SJSA1 (cell line): Measurements from ENCODE around the gene ABL1. TPM values are rescaled to one million over a fixed set of nuclear protein-coding genes. Genes with fewer than 3 reads are reported as not detected.

Source experiments
- DNase-seq, 2 experiments: peaks; one replicate each; pipeline ENCODE4 v3.0.0-alpha.2; 2015 to 2020; ENCODE audit warnings: low spot score in 2 of 2, low read depth in 1 of 2
- H3K27ac ChIP-seq: fragments of 250-450 bp; sonication (Bioruptor Pico); 2 replicates; pipeline ENCODE4 v1.5.1; 2020; ENCODE audit warnings: mild to moderate bottlenecking, moderate library complexity
- H3K27me3 ChIP-seq: fragments of 250-450 bp; sonication (Bioruptor Pico); replicated peaks from 2 replicates; pipeline ENCODE4 v1.5.1; 2020; ENCODE audit warnings: mild to moderate bottlenecking, moderate library complexity
- H3K36me3 ChIP-seq: fragments of 250-450 bp; sonication (Bioruptor Pico); 2 replicates; pipeline ENCODE4 v1.5.1; 2020; ENCODE audit warnings: mild to moderate bottlenecking
- H3K4me1 ChIP-seq: fragments of 250-450 bp; sonication (Bioruptor Pico); replicated peaks from 2 replicates; pipeline ENCODE4 v1.6.1; 2021; ENCODE audit warnings: mild to moderate bottlenecking
- H3K4me3 ChIP-seq: fragments of 250-450 bp; sonication (Bioruptor Pico); 2 replicates; pipeline ENCODE4 v1.5.1; 2020; ENCODE audit warnings: mild to moderate bottlenecking
- H3K9me3 ChIP-seq: fragments of 250-450 bp; sonication (Bioruptor Pico); replicated peaks from 2 replicates; pipeline ENCODE4 v1.5.1; 2020; ENCODE audit warnings: mild to moderate bottlenecking
- total RNA-seq: library from RNA; depleted of rRNA; stranded (reverse); fragments of >200 nt; shearing (Covaris generic); gene quantifications from 2 replicates; pipeline ENCODE4 v1.2.3, GENCODE V29; 2014

The ABL1 gene
- total RNA-seq, 1 experiment from 2014 or later, result 24.7 TPM

DNA sequence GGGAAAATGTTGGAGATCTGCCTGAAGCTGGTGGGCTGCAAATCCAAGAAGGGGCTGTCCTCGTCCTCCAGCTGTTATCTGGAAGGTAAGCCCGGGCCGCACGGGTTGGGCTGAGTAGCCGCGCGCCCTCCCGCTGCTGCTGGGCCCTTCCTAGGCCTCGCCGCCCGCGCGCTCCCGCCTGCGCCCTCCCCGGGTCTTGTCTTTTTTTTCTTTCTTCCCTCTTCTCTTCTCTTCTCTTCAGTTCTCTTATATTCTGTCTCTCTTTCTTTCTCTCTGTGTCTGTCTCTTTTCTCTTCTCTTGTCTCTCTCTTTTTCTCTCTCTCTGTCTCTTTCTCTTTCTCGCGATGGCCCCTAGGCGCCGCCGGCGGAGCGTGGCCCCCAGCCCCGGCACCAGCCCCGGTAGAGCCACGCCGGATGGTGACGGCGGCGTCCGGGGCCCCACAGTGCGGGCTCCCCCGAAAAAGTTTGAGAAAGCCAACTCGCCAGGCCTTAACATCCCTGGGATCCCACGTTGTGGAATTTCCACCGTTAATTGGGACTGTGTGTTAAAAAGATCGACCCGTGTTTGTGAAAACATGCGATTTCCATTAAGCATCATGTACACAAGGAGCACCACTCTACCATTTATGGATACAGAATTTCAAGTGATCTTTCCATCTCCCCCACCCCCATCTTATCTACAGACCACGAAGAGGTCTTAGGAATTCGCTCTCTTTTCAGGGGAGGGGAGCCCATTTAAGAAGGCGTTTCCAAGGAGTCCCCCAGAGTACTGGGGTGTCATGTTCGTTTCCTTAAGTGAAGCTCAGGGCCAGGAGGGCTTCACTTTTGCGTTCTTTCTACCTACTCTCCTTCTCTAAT is 616 bp downstream of the ABL1 start:
- Histone ChIP-seq H3K4me1 (peaks cover 27% of the 10 kb centered on the region), H3K27me3 (no peaks in the 10 kb centered on the region), H3K27ac (peak overlapping the region; percentile 91), H3K9me3 (no peaks in the 10 kb centered on the region), H3K36me3 (0 out of 2 replicates have a peak, but pooled peaks cover 3% of the 10 kb centered on the region), H3K4me3 (peak overlapping the region; percentile 71)
- peak in 1 of 2 experiments; percentile 63 for DNase-seq

GRCh38 chr9:130837002-130837511 is 2.0 kb downstream of the ABL1 start:
- Histone ChIP-seq H3K4me1 (peaks cover 27% of the 10 kb centered on the region), H3K27ac (peak overlapping the region; percentile 45; the same call in 1 of the 2 replicates), H3K4me3 (peak overlapping the region; percentile 71; the same call in 1 of the 2 replicates), H3K36me3 (0 out of 2 replicates have a peak, but pooled peaks cover 3% of the 10 kb centered on the region), H3K9me3 (no peaks in the 10 kb centered on the region), H3K27me3 (no peaks in the 10 kb centered on the region)
- peak in 1 of 2 experiments; percentile 55 for DNase-seq

DNA sequence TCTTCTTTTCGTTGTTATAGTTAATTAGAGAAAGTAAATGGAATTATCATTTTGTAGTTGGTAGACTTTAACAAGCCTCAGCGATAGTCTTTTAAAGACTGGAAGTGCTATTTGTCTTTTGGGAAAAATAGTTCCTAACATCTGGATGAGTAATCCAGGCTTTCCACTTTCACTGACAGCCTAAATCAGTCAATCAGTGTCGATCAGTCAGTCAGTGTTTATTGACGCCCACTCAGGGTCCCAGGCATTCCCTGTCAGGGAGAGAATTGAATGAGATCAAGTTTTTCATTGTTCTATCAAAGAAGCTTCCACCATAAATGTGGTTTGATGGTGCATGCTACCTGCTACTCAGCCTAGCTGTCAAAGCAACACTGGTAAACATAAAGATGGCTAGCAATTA is 2.6 kb downstream of the ABL1 start:
- H3K36me3 ChIP-seq, result 0 out of 2 replicates have a peak, but pooled peaks cover 3% of the 10 kb centered on the region
- no peak for DNase-seq
- H3K27ac ChIP-seq, result peak overlapping the region; percentile 45
- H3K9me3 ChIP-seq, result no peaks in the 10 kb centered on the region
- H3K4me3 ChIP-seq, result no peak overlapping the region
- H3K27me3 ChIP-seq, result no peaks in the 10 kb centered on the region
- peaks cover 27% of the 10 kb centered on the region for H3K4me1 ChIP-seq

DNA sequence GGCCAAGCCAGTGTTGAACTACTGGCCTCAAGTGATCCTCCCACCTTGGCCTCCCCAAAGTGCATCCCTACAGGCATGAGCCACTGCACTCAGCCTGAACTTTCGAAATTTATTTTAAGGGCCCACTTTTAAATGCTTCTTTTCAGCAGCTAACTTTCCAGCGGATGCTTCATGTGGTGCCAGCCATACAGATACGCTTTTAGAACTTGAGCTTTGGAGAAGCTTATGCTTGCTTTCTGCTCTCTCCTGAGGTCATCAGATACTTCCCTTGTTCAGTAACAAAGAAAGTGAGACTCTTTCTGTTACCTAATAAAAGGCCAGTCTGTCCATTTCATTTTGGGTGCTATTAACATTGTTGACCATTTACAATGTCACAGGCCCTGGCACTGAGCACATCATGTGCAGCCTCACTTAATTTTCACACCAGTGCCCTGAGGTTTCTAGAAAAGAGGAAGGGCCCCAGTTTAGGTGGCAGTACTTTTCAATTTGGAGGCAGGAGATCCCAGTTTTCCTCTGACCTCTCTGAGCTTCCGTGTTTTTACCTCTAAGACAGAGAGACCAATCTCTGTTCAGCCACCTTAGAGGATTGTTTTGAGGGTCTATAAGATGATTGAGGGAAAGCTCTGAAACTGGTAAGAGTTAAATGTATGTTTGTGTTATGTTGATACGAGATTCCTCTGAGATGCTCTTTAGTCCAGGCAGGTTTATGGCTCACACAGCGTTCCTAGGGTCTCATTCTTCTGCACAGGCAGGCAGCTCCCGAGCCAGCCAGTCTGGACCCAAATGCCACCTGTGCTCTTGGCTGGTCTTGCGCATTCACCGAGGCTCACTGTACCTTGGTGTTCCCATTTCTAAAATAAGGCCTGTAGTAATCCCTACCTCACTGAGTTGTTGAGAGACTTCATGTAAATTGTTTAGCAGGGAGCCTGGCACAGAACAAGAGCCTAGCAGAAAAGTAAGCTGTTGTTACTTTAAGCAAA is 4.4 kb downstream of the ABL1 start:
- Histone ChIP-seq H3K27me3 (no peaks in the 10 kb centered on the region), H3K36me3 (0 out of 2 replicates have a peak, but pooled peaks cover 3% of the 10 kb centered on the region), H3K9me3 (no peaks in the 10 kb centered on the region), H3K4me1 (peaks cover 20% of the 10 kb centered on the region), H3K27ac (no peak overlapping the region), H3K4me3 (no peak overlapping the region)
- no peak for DNase-seq

DNA sequence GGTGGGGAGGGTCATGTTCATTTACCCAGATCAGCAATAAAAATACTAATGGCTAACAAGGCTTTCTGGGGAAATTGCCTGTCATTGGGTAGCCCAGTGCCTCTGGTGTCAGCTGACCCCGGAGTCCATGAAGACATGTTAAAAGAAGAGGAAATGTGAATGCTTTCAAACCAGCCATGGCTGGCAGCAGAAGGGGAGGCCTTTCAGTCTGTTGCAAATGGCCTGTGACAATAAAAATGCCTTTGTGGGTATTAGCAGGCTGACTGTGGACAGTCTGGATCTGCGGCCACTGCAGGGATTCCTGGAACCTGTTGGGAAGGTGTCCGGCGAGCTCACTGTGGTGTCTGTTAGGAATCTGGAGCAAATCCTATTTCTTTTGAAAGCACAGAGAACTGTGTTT is 7.5 kb downstream of the ABL1 start:
- Histone ChIP-seq H3K4me3 (no peak overlapping the region), H3K36me3 (0 out of 2 replicates have a peak, but pooled peaks cover 3% of the 10 kb centered on the region), H3K27ac (no peak overlapping the region), H3K9me3 (no peaks in the 10 kb centered on the region), H3K4me1 (peaks cover 39% of the 10 kb centered on the region), H3K27me3 (no peaks in the 10 kb centered on the region)
- no peak for DNase-seq

DNA sequence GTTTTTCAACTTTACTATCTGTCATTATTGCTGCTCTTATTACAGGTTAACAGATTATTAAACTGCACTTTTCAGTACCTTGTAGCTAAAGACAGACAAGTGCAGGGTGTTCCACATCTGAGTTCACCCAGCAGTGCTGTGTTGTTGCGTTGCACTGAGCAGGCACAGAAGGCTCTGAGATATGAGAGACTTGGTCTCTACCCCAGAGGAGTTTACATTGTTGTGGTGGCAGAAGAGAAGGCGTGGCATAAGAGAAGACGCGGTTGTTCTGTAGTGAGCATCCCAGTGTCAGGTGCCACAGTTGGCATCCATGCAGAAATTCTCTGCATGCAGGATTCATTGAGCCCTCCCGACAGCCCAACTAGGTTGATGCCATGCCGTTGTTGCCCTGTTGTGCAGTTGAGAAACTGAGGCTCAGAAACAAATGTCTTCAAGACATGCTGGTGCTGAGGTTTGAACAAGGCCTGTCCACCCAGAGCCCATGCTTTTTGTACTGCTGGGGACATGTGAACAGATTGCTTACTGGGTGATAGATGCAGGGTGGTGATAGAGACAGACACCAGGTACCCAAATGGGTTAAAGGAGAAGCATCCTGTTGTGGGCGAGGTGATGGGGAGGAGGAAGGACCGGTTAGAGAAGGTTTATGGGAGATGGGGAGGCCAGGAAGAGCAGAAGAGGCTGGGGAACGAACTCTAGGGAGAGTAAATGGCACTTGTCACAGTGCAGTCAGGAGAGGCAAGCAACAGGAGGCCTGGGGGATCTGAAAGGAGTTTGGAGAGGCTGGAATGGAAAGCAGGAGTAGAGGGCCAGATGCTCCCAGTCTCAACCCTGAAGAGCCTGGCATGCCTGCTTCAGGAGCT is 8.2 kb downstream of the ABL1 start:
- no peak overlapping the region for H3K27ac ChIP-seq
- no peaks in the 10 kb centered on the region for H3K27me3 ChIP-seq
- no peak overlapping the region for H3K4me3 ChIP-seq
- H3K4me1 ChIP-seq, result peaks cover 41% of the 10 kb centered on the region
- H3K36me3 ChIP-seq, result 0 out of 2 replicates have a peak, but pooled peaks cover 3% of the 10 kb centered on the region
- H3K9me3 ChIP-seq, result no peaks in the 10 kb centered on the region
- DNase-seq, result no peak

GRCh38 chr9:130844044-130844451 is 9.0 kb downstream of the ABL1 start:
- DNase-seq, result no peak
- Histone ChIP-seq H3K9me3 (no peaks in the 10 kb centered on the region), H3K4me1 (peaks cover 49% of the 10 kb centered on the region), H3K27me3 (no peaks in the 10 kb centered on the region), H3K27ac (no peak overlapping the region), H3K36me3 (no peaks in the 10 kb centered on the region), H3K4me3 (no peak overlapping the region)

DNA sequence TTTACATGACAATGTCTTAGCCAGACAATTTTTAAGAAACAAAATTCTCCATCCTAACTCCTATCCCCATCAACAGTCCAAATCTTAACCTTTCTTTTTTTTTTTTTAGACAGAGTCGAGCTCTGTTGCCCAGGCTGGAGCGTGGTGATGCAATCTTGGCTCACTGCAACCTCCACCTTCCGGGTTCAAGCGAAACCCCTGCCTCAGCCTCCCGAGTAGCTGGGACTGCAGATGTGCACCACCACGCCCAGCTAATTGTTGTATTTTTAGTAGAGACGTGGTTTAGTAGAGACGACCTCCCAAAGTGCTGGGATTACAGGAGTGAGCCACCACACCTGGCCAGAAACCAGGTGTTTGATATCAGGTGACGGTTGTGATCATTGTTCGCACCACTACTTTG is 10.2 kb downstream of the ABL1 start:
- no peaks in the 10 kb centered on the region for H3K9me3 ChIP-seq
- no peak for DNase-seq
- H3K4me3 ChIP-seq, result no peak overlapping the region
- H3K4me1 ChIP-seq, result peaks cover 51% of the 10 kb centered on the region
- no peaks in the 10 kb centered on the region for H3K36me3 ChIP-seq
- H3K27me3 ChIP-seq, result no peaks in the 10 kb centered on the region
- H3K27ac ChIP-seq, result peak overlapping the region; percentile 93

DNA sequence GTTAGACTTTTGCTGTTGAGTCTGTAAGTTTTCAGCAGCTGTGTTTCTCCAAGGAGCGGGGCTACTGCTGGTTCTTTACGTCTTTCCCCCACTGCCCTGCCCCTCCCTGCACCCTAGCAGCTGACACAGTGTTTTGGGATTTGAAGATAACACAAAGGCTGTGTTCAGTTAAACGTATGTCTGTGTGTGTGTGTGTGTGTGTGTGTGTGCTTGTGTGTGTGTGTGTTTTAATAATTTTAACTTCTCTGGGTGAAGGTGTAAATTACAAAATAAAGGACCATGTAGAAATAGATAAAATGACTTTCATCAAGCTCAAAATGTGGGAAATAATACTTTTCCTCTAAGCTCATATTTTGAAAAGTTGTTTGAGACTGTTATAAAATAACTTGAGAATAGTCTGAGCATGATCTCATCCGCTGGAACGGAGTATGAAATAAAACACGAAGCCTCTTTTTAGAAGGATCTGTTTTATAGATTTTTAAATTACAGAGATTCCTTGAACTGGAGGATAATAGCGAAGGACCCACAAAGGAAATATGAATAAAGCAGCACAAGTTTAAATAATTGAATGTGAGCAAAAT is 10.9 kb downstream of the ABL1 start:
- Histone ChIP-seq H3K9me3 (no peaks in the 10 kb centered on the region), H3K27ac (peak overlapping the region; percentile 93), H3K4me3 (no peak overlapping the region), H3K36me3 (no peaks in the 10 kb centered on the region), H3K27me3 (no peaks in the 10 kb centered on the region), H3K4me1 (peaks cover 51% of the 10 kb centered on the region)
- peak; percentile 65 to 70 for DNase-seq

DNA sequence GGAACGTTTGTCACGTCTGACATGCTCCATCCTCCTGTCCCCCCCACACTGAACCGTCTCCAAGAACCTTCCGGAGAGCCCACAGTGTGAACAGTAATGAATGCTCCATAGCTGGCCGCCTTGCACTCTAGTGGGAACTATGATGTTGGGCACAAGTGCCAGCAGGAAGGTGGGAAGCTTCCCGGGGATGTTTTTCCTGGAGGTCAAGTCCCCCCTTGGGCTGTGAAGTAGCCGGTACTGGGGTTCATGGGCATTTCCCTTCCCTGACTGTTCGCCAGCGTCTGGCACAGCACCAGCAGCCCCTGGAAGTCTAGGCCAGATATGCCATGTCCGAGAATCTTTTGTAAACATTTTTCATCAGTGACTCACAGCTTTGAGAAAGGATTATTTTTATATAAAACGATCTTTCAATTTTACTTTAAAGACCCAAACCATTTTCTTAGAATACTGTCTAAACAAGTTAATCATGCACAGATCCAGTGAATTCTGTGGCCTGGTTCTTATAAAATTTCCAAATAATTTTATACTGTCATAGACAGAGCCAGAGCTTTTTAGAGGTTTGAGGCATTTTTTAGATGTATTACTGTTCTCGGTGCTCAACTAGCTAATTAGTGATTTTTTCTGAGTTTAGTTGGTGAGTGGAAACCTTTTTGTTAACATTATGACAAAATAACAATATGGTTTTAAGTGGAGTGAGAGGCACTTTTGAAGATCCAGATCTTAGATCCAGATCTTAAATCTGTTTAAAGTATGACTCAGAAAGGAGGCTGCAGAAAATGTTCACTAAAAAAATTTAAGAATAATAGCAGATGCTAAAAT is 11.6 kb downstream of the ABL1 start:
- H3K27ac ChIP-seq, result peak overlapping the region; percentile 93
- peaks cover 51% of the 10 kb centered on the region for H3K4me1 ChIP-seq
- H3K36me3 ChIP-seq, result no peaks in the 10 kb centered on the region
- H3K9me3 ChIP-seq, result no peaks in the 10 kb centered on the region
- no peaks in the 10 kb centered on the region for H3K27me3 ChIP-seq
- H3K4me3 ChIP-seq, result no peak overlapping the region
- DNase-seq, result peak; percentile 88

DNA sequence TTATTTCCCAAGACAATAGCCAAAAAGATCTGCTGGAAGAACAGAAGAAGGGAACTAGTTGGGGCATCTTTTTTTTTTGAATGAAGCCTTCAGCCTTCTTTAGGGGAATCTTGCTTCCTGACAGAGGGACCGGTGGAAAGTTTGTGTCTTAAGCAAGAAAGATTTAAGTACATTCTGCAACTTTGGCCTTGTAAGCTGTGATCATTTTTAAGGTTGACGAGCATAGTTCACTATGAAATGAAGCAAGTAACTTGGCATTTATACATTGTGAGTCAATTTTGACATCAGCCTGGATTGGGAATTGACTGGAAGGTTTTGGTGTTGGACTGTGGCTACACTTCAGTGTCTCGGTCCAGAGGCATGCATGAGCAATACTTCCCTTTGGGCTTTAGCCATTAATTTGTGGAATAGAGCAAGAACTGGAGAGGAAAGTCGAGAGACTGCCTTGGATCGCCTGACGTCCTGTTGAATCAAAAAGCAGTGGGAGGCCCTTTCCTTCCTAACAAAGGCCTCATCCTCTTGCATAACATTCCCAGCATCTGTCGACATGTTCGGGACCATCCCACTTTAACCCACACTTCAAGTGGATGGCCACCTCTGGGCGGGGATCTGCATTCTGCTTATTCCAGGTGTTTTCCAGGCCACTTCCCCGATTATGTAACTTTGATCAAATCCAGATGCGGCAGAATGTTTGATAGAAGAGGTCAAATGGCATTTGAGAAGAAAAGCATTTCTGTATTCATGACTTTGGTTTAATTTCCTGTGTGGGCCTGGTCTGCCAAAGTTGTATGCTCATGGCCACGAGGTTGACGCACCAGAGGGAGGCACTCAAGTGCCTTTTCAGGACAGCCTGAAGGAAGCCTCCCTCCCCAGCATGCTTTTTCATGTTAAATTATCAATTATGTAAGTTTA is 12.5 kb downstream of the ABL1 start:
- H3K4me3 ChIP-seq, result no peak overlapping the region

More for the DNA sequence above, 12.5 kb downstream of the ABL1 start:
- H3K4me1 ChIP-seq, result peaks cover 51% of the 10 kb centered on the region
- no peaks in the 10 kb centered on the region for H3K9me3 ChIP-seq
- H3K27ac ChIP-seq, result peak overlapping the region; percentile 93
- DNase-seq, result peak; percentile 73 to 76
- H3K36me3 ChIP-seq, result no peaks in the 10 kb centered on the region
- H3K27me3 ChIP-seq, result no peaks in the 10 kb centered on the region
